ENCODE results near the gene GPC1.

DNA sequence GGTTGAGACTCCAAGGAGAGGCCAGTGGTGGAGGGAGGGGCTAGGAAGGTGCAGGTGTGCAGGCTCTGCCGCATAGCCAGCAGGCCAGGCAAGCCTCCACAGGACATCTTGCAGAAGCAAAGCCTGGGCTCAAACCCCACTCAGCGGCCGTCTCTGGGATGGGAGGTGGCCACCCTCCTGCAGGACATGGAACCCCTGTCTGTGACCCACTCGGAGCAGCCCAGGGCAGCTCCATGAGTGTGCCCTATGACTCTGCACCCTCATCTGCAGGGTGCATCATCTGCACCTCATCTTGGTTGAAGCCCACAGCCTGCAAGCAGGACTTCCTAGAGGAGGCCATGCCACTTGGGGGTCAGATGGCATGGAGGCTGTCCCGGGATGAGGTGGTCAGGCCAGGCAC, 46.3 kb downstream of the GPC1 start:
- TF ChIP-seq, protein P1, sequence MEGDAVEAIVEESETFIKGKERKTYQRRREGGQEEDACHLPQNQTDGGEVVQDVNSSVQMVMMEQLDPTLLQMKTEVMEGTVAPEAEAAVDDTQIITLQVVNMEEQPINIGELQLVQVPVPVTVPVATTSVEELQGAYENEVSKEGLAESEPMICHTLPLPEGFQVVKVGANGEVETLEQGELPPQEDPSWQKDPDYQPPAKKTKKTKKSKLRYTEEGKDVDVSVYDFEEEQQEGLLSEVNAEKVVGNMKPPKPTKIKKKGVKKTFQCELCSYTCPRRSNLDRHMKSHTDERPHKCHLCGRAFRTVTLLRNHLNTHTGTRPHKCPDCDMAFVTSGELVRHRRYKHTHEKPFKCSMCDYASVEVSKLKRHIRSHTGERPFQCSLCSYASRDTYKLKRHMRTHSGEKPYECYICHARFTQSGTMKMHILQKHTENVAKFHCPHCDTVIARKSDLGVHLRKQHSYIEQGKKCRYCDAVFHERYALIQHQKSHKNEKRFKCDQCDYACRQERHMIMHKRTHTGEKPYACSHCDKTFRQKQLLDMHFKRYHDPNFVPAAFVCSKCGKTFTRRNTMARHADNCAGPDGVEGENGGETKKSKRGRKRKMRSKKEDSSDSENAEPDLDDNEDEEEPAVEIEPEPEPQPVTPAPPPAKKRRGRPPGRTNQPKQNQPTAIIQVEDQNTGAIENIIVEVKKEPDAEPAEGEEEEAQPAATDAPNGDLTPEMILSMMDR (IDR thresholded peaks at IDR 0.05) = no peak
- TF ChIP-seq POLR2A (IDR thresholded peaks at IDR 0.05) = no peak

All from uterus (tissue), 2 donors.